ENCODE data around the gene PREP. TPM values are rescaled to one million over a fixed set of nuclear protein-coding genes. Genes with fewer than 3 reads are reported as not detected.
"Not testable (repeated sequence)": the region's sequence is repeated elsewhere in the genome, so short reads cannot be mapped to it uniquely, and the experiment has no call there.

The PREP gene
- total RNA-seq, 2 donors from 2014 or later, result 99.9 to 113 TPM

DNA sequence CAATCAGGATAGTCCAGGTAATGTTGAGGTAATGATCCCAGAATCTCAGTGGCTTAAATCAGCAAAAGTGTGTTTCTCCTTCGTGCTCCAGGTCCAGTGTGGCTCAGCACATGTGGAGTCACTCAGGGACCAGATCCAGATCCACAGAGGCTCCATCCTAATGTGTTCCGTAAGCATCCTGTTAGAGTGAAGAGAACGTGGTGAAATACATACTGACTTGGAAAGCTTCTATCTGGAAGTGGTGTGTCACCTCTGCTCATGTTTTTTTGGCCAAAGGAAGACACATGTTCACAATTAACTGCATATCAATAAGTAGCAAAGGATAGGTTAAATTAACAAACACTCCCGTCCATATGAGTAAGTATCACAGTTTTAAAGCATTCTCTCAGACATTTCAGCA is 26.8 kb upstream of the PREP start:
- Histone ChIP-seq H3K4me3 (no peak overlapping the region), H3K36me3 (no peaks in the 10 kb centered on the region), H3K9me3 (no peaks in the 10 kb centered on the region), H3K27me3 (no peaks in the 10 kb centered on the region), H3K4me1 (no peaks in the 10 kb centered on the region), H3K27ac (no peak overlapping the region), H3K9ac (ENCODE audit: low read depth in 2 of 2, low read length in 2 of 2) (no peak overlapping the region)
- intact Hi-C loops (cut with DNase I), result no loop called here
- no peak for TF ChIP-seq CTCF (IDR thresholded peaks at IDR 0.05)
- DNase-seq, result no peak

- Histone ChIP-seq H3K27me3 (no peaks in the 10 kb centered on the region), H3K9me3 (no peaks in the 10 kb centered on the region), H3K4me3 (no peak overlapping the region), H3K9ac (ENCODE audit: low read depth in 2 of 2, low read length in 2 of 2) (no peak overlapping the region), H3K36me3 (no peaks in the 10 kb centered on the region), H3K27ac (no peak overlapping the region), H3K4me1 (no peaks in the 10 kb centered on the region)
- intact Hi-C loops (cut with DNase I), result no loop called here
- no peak for TF ChIP-seq CTCF (IDR thresholded peaks at IDR 0.05)
- no peak for DNase-seq
Observed at GRCh38 chr6:105428342-105428957, 25.6 kb upstream of the PREP start.

- Histone ChIP-seq H3K27ac (no peak overlapping the region), H3K4me3 (no peak overlapping the region), H3K4me1 (no peaks in the 10 kb centered on the region), H3K9ac (ENCODE audit: low read depth in 2 of 2, low read length in 2 of 2) (no peak overlapping the region), H3K36me3 (no peaks in the 10 kb centered on the region), H3K9me3 (no peaks in the 10 kb centered on the region), H3K27me3 (no peaks in the 10 kb centered on the region)
- peak; percentile 55 for TF ChIP-seq CTCF (IDR thresholded peaks at IDR 0.05)
- intact Hi-C loops (cut with DNase I), result loop anchor here (2.0 kb wide), 1 partner anchor 333 kb away; no protein-coding TSS in a partner anchor
- peak; percentile 56 for DNase-seq
Observed at GRCh38 chr6:105424175-105424783, 21.4 kb upstream of the PREP start.

GRCh38 chr6:105416971-105417370 is 14.1 kb upstream of the PREP start:
- DNase-seq; H3K27me3 ChIP-seq; H3K9me3 ChIP-seq; H3K9ac ChIP-seq (ENCODE audit: low read depth in 2 of 2, low read length in 2 of 2); H3K36me3 ChIP-seq; H3K27ac ChIP-seq; H3K4me1 ChIP-seq; intact Hi-C loops (cut with DNase I); H3K4me3 ChIP-seq: not testable (repeated sequence)

DNA sequence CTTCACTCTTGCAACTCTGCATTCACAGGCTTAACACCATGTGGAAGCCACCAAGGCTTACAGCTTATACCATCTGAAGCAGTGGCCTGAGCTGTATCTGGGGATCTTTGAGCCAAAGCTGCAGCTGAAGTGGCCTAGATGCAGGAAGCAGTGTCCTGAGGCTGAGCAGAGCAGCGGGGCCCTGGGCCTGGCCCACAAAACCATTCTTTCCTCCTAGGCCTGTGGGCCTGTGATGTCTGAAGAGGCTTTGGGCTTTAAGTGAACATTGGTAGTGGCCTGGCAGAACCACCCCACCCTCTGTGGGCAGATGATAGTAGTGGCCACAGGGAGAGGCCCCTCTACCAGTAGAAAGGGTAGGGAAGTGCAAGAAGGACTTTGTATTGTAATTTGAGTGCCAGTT is 6.9 kb upstream of the PREP start:
- Histone ChIP-seq H3K4me1 (no peaks in the 10 kb centered on the region), H3K36me3 (no peaks in the 10 kb centered on the region), H3K27me3 (no peaks in the 10 kb centered on the region), H3K9me3 (no peaks in the 10 kb centered on the region), H3K4me3 (no peak overlapping the region), H3K9ac (ENCODE audit: low read depth in 2 of 2, low read length in 2 of 2) (no peak overlapping the region), H3K27ac (no peak overlapping the region)
- no peak for DNase-seq
- intact Hi-C loops (cut with DNase I), result loop anchor here (5.0 kb wide), 1 partner anchor 92 kb away; no protein-coding TSS in a partner anchor
- no peak for TF ChIP-seq CTCF (IDR thresholded peaks at IDR 0.05)

Measured in colonic mucosa (tissue), 4 donors.